Nucleus accumbens (tissue), 56 donors: ENCODE data around the gene ZNF629.

Source experiments
- DNase-seq, 56 donors: peaks; one replicate each; lab custom pipeline; 2025; lab: John Stamatoyannopoulos, UW

Gene ZNF629

GRCh38 chr16:30769379-30770089 is 17.5 kb downstream of the ZNF629 start:
- DNase-seq = no peak

- DNase-seq = no peak
Observed at GRCh38 chr16:30768583-30769181, 18.3 kb downstream of the ZNF629 start.

- no peak for DNase-seq
Observed at GRCh38 chr16:30767767-30768465, 19.1 kb downstream of the ZNF629 start.

GRCh38 chr16:30766933-30767284 is 20.1 kb downstream of the ZNF629 start:
- DNase-seq = no peak

- DNase-seq = no peak
Observed at GRCh38 chr16:30766206-30766932, 20.6 kb downstream of the ZNF629 start.

- DNase-seq = no peak
Observed at GRCh38 chr16:30764816-30765465, 22.1 kb downstream of the ZNF629 start.

GRCh38 chr16:30764086-30764485 is 22.9 kb downstream of the ZNF629 start:
- no peak for DNase-seq

GRCh38 chr16:30762991-30763725 is 23.8 kb downstream of the ZNF629 start:
- no peak for DNase-seq

- DNase-seq = peak; percentile 78 to 98 (median 95)
Observed at GRCh38 chr16:30761928-30762902, 24.8 kb downstream of the ZNF629 start, which contains the start of the genes CFAP119 and RNF40. Gene CFAP119 (minus strand): TSS chr16:30762062. CDS start chr16:30761748, 314 bp downstream. Gene RNF40 (plus strand): TSS chr16:30762322. CDS start chr16:30762546, 224 bp downstream.

GRCh38 chr16:30761427-30761927 is 25.5 kb downstream of the ZNF629 start:
- peak in 9 of 56 donors; percentile 17 to 44 (median 31) for DNase-seq

GRCh38 chr16:30760577-30761426 is 26.2 kb downstream of the ZNF629 start:
- DNase-seq = no peak

GRCh38 chr16:30760001-30760559 is 26.9 kb downstream of the ZNF629 start:
- DNase-seq = no peak

- peak in 4 of 56 donors; percentile 5 to 12 (median 9) for DNase-seq
Observed at GRCh38 chr16:30758988-30759491, 28.0 kb downstream of the ZNF629 start.

GRCh38 chr16:30757316-30757715 is 29.7 kb downstream of the ZNF629 start:
- DNase-seq = no peak

- no peak for DNase-seq
Observed at GRCh38 chr16:30756781-30757100, 30.3 kb downstream of the ZNF629 start.

GRCh38 chr16:30755955-30756780 is 30.8 kb downstream of the ZNF629 start:
- no peak for DNase-seq
